GM23338 (cell line): ENCODE measurements around the gene DNAI2. TPM values are rescaled to one million over a fixed set of nuclear protein-coding genes. Genes with fewer than 3 reads are reported as not detected.

Experiments used
- ATAC-seq: fragments of 200-7000 bp; cut with Tn5 transposase; 3 replicates; pipeline ENCODE4 v1.9.1; 2020
- DNase-seq: peaks from one replicate; pipeline ENCODE4 v3.0.0-alpha.2; 2015; ENCODE audit warnings: low spot score
- H2AFZ ChIP-seq: fragments of 200-600 bp; sonication (generic); 2 replicates; pipeline ENCODE4 v1.8.0; 2016; ENCODE audit warnings: antibody characterized with exemption, mild to moderate bottlenecking, moderate library complexity
- H3F3A ChIP-seq: fragments of 200-600 bp; sonication (generic); replicated peaks from 2 replicates; pipeline ENCODE4 v1.8.0; 2017; ENCODE audit warnings: antibody characterized with exemption, mixed run types, low read depth
- H3K27ac ChIP-seq: fragments of 200-600 bp; sonication (generic); 2 replicates; pipeline ENCODE4 v1.6.1; 2016; ENCODE audit warnings: low read depth
- H3K27me3 ChIP-seq: fragments of 200-600 bp; sonication (generic); 2 replicates; pipeline ENCODE4 v1.8.0; 2016; ENCODE audit warnings: mild to moderate bottlenecking, mixed run types, moderate library complexity; ENCODE audit not compliant: insufficient read depth
- H3K36me3 ChIP-seq: fragments of 200-600 bp; sonication (generic); 2 replicates; pipeline ENCODE4 v1.8.0; 2016; ENCODE audit warnings: mild to moderate bottlenecking; ENCODE audit not compliant: insufficient read depth
- H3K4me1 ChIP-seq: fragments of 200-600 bp; sonication (generic); 2 replicates; pipeline ENCODE4 v1.8.0; 2016; ENCODE audit warnings: mild to moderate bottlenecking, moderate library complexity; ENCODE audit not compliant: insufficient read depth
- H3K4me2 ChIP-seq: fragments of 200-600 bp; sonication (generic); 2 replicates; pipeline ENCODE4 v1.7.1; 2017; ENCODE audit warnings: mixed run types
- H3K4me3 ChIP-seq: fragments of 200-600 bp; sonication (generic); 2 replicates; pipeline ENCODE4 v1.6.1; 2016; ENCODE audit warnings: mixed run types
- H3K79me2 ChIP-seq: fragments of 200-600 bp; sonication (generic); replicated peaks from 2 replicates; pipeline ENCODE4 v1.8.0; 2017; ENCODE audit warnings: mild to moderate bottlenecking; ENCODE audit not compliant: insufficient read depth
- H3K9me2 ChIP-seq: fragments of 200-600 bp; sonication (generic); 2 replicates; pipeline ENCODE4 v1.8.0; 2017; ENCODE audit not compliant: insufficient read depth
- H4K20me1 ChIP-seq: fragments of 200-600 bp; sonication (generic); replicated peaks from 2 replicates; pipeline ENCODE4 v1.8.0; 2017; ENCODE audit warnings: mild to moderate bottlenecking; ENCODE audit not compliant: insufficient read depth
- H3K27ac Mint-ChIP-seq: 2 replicates; pipeline ENCODE4 v1.8.0; 2020; ENCODE audit warnings: inconsistent platforms, mild to moderate bottlenecking, moderate library complexity, mixed read lengths
- H3K27me3 Mint-ChIP-seq: 3 replicates; pipeline ENCODE4 v1.8.0; 2022; ENCODE audit warnings: low read depth, mild to moderate bottlenecking, moderate library complexity, mixed read lengths, inconsistent platforms; ENCODE audit not compliant: insufficient read depth, poor library complexity
- H3K36me3 Mint-ChIP-seq: 3 replicates; pipeline ENCODE4 v1.8.0; 2021; ENCODE audit warnings: low read depth, mild to moderate bottlenecking, inconsistent platforms, moderate library complexity, mixed read lengths
- H3K4me1 Mint-ChIP-seq: 3 replicates; pipeline ENCODE4 v1.8.0; 2020; ENCODE audit warnings: mild to moderate bottlenecking, inconsistent platforms, mixed read lengths
- H3K4me3 Mint-ChIP-seq: 3 replicates; pipeline ENCODE4 v1.8.0; 2021; ENCODE audit warnings: moderate library complexity, mild to moderate bottlenecking, inconsistent platforms, mixed read lengths
- H3K9me3 Mint-ChIP-seq: 3 replicates; pipeline ENCODE4 v1.8.0; 2020; ENCODE audit warnings: moderate library complexity, mild to moderate bottlenecking, inconsistent platforms, mixed read lengths
- CREB1 ChIP-seq: fragments of 250-450 bp; sonication (Bioruptor Pico); IDR thresholded peaks from 2 replicates; pipeline ENCODE4 v1.5.0; 2020; ENCODE audit warnings: low read depth, mild to moderate bottlenecking, moderate library complexity
- EZH2 ChIP-seq: fragments of 200-600 bp; sonication (generic); IDR thresholded peaks from one replicate; pipeline ENCODE4 v1.8.0; 2017; ENCODE audit warnings: antibody characterized with exemption, mild to moderate bottlenecking, low read depth; ENCODE audit not compliant: unreplicated experiment
- EZH2phosphoT487 ChIP-seq: fragments of 200-600 bp; sonication (generic); IDR thresholded peaks from one replicate; pipeline ENCODE4 v1.8.1; 2018; ENCODE audit warnings: antibody characterized with exemption; ENCODE audit not compliant: unreplicated experiment
- JUNB ChIP-seq: IDR thresholded peaks from one replicate; pipeline ENCODE4 v1.6.1; 2016; ENCODE audit warnings: antibody characterized with exemption; ENCODE audit not compliant: unreplicated experiment
- NANOG ChIP-seq: IDR thresholded peaks from 2 replicates; pipeline ENCODE4 v1.6.1; 2016; ENCODE audit warnings: antibody characterized with exemption, borderline replicate concordance
- POLR2AphosphoS5 ChIP-seq: IDR thresholded peaks from 2 replicates; pipeline ENCODE4 v1.6.1; 2016; ENCODE audit warnings: antibody characterized with exemption, low read depth
- STAT1 ChIP-seq: IDR thresholded peaks from one replicate; pipeline ENCODE4 v1.6.1; 2016; ENCODE audit warnings: antibody characterized with exemption; ENCODE audit not compliant: unreplicated experiment
- ZNF114 ChIP-seq: fragments of 250-450 bp; sonication (Bioruptor Pico); IDR thresholded peaks from 2 replicates; pipeline ENCODE4 v1.5.0; 2020; ENCODE audit warnings: mild to moderate bottlenecking, moderate library complexity
- ZNF331 ChIP-seq: fragments of 250-450 bp; sonication (Bioruptor Pico); IDR thresholded peaks from 2 replicates; pipeline ENCODE4 v1.5.0; 2020; ENCODE audit warnings: low read depth, mild to moderate bottlenecking, moderate library complexity
- polyA plus RNA-seq: library from polyadenylated mRNA; unstranded; fragments of >200 nt; fragmentation: Nextera tagmentation; extraction: Ambion mirVana; gene quantifications from 2 replicates; pipeline ENCODE4 v1.2.1, GENCODE V29; 2016
- total RNA-seq: library from RNA; depleted of rRNA; stranded (reverse); fragments of >200 nt; shearing (Covaris generic); gene quantifications from 2 replicates; pipeline ENCODE4 v1.2.3, GENCODE V29; 2014
- TF ChIP-seq, protein P1 (sequence below): fragments of 250-450 bp; sonication (Bioruptor Pico); IDR thresholded peaks from 2 replicates; pipeline ENCODE4 v1.5.0; 2020; ENCODE audit warnings: mild to moderate bottlenecking, moderate library complexity
- TF ChIP-seq, protein P2 (sequence below), 2 experiments: fragments of 200-600 bp in 1 of 2; sonication (generic) in 1 of 2; conservative IDR thresholded peaks; 2 replicates each; pipeline versions ENCODE4 v1.5.1 to v1.6.1; 2016 to 2017; ENCODE audit warnings: antibody characterized with exemption in 2 of 2, low read depth in 2 of 2, mild to moderate bottlenecking in 2 of 2, moderate library complexity in 1 of 2
- TF ChIP-seq, protein P3 (sequence below): IDR thresholded peaks from 2 replicates; pipeline ENCODE4 v1.6.1; 2016; ENCODE audit warnings: antibody characterized with exemption
- TF ChIP-seq, protein P4 (sequence below): IDR thresholded peaks from one replicate; pipeline ENCODE4 v1.6.1; 2018; ENCODE audit warnings: antibody characterized with exemption; ENCODE audit not compliant: unreplicated experiment

The DNAI2 gene
- total and polyA plus RNA-seq, 2 experiments from 2014 or later: 0.21 TPM; not detected in 1

DNA sequence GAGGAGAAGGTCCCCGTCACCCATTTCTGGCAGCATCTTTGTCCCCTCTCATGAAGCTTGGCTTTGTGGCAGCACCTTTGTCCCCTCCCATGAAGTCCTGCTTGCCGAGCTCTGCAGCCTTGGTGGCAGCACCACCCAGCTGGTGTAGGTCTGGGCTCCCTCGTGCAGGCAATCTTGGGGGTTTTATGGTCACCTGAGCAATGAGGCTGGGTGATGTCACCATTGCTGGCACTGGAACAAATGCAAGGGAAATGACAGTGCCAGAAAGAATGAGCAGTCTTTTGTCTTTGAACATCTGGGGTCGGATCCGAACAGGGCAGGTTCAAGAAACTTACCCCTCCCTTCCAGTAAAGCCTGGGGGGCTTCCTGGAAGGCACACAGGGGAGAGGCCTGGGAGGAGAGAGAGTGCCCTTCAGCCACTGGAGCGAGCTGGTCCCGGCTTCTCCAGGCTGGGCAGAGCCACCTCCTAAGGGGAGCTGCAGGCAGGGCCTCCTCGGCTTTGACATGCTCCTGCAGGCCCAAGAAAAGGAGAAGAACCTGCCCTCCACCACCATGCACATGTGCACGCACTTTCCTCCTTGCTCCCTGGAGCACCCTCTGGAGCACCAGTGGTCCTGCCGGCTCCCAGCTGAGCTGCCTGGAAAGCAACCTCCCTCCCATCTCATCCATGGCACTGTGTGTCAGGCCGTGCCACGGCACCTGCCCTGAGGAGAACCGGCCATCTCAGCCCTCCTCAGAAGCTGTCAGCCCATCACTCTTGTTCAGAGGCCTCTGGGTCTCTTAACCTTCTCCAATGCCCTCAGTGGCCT lies 71.6 kb downstream of the DNAI2 start:
- Histone ChIP-seq H3K9me2 (no peaks in the 10 kb centered on the region), H2AFZ (no peak overlapping the region), H3K4me1 (no peaks in the 10 kb centered on the region), H3K4me3 (no peak overlapping the region), H3K27me3 (peaks cover 2% of the 10 kb centered on the region; the same call in 1 of the 2 replicates), H3K4me2 (no peak overlapping the region), H3F3A (no peaks in the 10 kb centered on the region), H3K27ac (no peak overlapping the region), H4K20me1 (no peaks in the 10 kb centered on the region), H3K36me3 (no peaks in the 10 kb centered on the region), H3K79me2 (no peaks in the 10 kb centered on the region)
- H3K4me3 Mint-ChIP-seq: no peak overlapping the region; the same call in 2 of the 3 replicates
- H3K27me3 Mint-ChIP-seq: peaks cover 10% of the 10 kb centered on the region
- H3K4me1 Mint-ChIP-seq: peaks cover 7% of the 10 kb centered on the region; the same call in 2 of the 3 replicates
- no peak overlapping the region for H3K27ac Mint-ChIP-seq
- TF ChIP-seq, protein P1, sequence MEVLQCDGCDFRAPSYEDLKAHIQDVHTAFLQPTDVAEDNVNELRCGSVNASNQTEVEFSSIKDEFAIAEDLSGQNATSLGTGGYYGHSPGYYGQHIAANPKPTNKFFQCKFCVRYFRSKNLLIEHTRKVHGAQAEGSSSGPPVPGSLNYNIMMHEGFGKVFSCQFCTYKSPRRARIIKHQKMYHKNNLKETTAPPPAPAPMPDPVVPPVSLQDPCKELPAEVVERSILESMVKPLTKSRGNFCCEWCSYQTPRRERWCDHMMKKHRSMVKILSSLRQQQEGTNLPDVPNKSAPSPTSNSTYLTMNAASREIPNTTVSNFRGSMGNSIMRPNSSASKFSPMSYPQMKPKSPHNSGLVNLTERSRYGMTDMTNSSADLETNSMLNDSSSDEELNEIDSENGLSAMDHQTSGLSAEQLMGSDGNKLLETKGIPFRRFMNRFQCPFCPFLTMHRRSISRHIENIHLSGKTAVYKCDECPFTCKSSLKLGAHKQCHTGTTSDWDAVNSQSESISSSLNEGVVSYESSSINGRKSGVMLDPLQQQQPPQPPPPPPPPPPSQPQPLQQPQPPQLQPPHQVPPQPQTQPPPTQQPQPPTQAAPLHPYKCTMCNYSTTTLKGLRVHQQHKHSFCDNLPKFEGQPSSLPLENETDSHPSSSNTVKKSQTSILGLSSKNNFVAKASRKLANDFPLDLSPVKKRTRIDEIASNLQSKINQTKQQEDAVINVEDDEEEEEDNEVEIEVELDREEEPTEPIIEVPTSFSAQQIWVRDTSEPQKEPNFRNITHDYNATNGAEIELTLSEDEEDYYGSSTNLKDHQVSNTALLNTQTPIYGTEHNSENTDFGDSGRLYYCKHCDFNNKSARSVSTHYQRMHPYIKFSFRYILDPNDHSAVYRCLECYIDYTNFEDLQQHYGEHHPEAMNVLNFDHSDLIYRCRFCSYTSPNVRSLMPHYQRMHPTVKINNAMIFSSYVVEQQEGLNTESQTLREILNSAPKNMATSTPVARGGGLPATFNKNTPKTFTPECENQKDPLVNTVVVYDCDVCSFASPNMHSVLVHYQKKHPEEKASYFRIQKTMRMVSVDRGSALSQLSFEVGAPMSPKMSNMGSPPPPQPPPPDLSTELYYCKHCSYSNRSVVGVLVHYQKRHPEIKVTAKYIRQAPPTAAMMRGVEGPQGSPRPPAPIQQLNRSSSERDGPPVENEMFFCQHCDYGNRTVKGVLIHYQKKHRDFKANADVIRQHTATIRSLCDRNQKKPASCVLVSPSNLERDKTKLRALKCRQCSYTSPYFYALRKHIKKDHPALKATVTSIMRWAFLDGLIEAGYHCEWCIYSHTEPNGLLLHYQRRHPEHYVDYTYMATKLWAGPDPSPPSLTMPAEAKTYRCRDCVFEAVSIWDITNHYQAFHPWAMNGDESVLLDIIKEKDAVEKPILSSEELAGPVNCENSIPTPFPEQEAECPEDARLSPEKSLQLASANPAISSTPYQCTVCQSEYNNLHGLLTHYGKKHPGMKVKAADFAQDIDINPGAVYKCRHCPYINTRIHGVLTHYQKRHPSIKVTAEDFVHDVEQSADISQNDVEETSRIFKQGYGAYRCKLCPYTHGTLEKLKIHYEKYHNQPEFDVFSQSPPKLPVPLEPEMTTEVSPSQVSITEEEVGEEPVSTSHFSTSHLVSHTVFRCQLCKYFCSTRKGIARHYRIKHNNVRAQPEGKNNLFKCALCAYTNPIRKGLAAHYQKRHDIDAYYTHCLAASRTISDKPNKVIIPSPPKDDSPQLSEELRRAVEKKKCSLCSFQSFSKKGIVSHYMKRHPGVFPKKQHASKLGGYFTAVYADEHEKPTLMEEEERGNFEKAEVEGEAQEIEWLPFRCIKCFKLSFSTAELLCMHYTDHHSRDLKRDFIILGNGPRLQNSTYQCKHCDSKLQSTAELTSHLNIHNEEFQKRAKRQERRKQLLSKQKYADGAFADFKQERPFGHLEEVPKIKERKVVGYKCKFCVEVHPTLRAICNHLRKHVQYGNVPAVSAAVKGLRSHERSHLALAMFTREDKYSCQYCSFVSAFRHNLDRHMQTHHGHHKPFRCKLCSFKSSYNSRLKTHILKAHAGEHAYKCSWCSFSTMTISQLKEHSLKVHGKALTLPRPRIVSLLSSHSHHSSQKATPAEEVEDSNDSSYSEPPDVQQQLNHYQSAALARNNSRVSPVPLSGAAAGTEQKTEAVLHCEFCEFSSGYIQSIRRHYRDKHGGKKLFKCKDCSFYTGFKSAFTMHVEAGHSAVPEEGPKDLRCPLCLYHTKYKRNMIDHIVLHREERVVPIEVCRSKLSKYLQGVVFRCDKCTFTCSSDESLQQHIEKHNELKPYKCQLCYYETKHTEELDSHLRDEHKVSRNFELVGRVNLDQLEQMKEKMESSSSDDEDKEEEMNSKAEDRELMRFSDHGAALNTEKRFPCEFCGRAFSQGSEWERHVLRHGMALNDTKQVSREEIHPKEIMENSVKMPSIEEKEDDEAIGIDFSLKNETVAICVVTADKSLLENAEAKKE (CRISPR knock-in tag): no peak
- TF ChIP-seq, protein P2, sequence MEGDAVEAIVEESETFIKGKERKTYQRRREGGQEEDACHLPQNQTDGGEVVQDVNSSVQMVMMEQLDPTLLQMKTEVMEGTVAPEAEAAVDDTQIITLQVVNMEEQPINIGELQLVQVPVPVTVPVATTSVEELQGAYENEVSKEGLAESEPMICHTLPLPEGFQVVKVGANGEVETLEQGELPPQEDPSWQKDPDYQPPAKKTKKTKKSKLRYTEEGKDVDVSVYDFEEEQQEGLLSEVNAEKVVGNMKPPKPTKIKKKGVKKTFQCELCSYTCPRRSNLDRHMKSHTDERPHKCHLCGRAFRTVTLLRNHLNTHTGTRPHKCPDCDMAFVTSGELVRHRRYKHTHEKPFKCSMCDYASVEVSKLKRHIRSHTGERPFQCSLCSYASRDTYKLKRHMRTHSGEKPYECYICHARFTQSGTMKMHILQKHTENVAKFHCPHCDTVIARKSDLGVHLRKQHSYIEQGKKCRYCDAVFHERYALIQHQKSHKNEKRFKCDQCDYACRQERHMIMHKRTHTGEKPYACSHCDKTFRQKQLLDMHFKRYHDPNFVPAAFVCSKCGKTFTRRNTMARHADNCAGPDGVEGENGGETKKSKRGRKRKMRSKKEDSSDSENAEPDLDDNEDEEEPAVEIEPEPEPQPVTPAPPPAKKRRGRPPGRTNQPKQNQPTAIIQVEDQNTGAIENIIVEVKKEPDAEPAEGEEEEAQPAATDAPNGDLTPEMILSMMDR (conservative IDR thresholded peaks at IDR 0.05; ENCODE audit: low read depth in 2 of 2): no peak
- TF ChIP-seq POLR2AphosphoS5: no peak
- TF ChIP-seq ZNF331: no peak
- no peak for TF ChIP-seq CREB1 (CRISPR knock-in tag)
- no peak for TF ChIP-seq ZNF114 (CRISPR knock-in tag)
- TF ChIP-seq, protein P3, sequence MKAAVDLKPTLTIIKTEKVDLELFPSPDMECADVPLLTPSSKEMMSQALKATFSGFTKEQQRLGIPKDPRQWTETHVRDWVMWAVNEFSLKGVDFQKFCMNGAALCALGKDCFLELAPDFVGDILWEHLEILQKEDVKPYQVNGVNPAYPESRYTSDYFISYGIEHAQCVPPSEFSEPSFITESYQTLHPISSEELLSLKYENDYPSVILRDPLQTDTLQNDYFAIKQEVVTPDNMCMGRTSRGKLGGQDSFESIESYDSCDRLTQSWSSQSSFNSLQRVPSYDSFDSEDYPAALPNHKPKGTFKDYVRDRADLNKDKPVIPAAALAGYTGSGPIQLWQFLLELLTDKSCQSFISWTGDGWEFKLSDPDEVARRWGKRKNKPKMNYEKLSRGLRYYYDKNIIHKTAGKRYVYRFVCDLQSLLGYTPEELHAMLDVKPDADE: no peak
- no peak for TF ChIP-seq STAT1
- TF ChIP-seq, protein P4, sequence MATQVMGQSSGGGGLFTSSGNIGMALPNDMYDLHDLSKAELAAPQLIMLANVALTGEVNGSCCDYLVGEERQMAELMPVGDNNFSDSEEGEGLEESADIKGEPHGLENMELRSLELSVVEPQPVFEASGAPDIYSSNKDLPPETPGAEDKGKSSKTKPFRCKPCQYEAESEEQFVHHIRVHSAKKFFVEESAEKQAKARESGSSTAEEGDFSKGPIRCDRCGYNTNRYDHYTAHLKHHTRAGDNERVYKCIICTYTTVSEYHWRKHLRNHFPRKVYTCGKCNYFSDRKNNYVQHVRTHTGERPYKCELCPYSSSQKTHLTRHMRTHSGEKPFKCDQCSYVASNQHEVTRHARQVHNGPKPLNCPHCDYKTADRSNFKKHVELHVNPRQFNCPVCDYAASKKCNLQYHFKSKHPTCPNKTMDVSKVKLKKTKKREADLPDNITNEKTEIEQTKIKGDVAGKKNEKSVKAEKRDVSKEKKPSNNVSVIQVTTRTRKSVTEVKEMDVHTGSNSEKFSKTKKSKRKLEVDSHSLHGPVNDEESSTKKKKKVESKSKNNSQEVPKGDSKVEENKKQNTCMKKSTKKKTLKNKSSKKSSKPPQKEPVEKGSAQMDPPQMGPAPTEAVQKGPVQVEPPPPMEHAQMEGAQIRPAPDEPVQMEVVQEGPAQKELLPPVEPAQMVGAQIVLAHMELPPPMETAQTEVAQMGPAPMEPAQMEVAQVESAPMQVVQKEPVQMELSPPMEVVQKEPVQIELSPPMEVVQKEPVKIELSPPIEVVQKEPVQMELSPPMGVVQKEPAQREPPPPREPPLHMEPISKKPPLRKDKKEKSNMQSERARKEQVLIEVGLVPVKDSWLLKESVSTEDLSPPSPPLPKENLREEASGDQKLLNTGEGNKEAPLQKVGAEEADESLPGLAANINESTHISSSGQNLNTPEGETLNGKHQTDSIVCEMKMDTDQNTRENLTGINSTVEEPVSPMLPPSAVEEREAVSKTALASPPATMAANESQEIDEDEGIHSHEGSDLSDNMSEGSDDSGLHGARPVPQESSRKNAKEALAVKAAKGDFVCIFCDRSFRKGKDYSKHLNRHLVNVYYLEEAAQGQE: no peak
- no peak for TF ChIP-seq EZH2phosphoT487
- no peak for TF ChIP-seq NANOG
- no peak for TF ChIP-seq JUNB
- no peak for TF ChIP-seq EZH2
- DNase-seq (no peak), ATAC-seq (no peak)
- H3K9me3 Mint-ChIP-seq: no peaks in the 10 kb centered on the region
- no peaks in the 10 kb centered on the region for H3K36me3 Mint-ChIP-seq
